Body of pancreas (tissue), 4 donors: ENCODE results near the gene SMC5. TPM values are rescaled to one million over a fixed set of nuclear protein-coding genes. Genes with fewer than 3 reads are reported as not detected.
"Not testable (repeated sequence)": the region's sequence is repeated elsewhere in the genome, so short reads cannot be mapped to it uniquely, and the experiment has no call there.

Experiments used
- ATAC-seq: fragments of 150-250 bp; one replicate; pipeline ENCODE4 v1.9.1; 2016
- DNase-seq, 4 donors: peaks; one replicate each; pipeline ENCODE4 v3.0.0-alpha.2; 2019
- H3K27ac ChIP-seq, 4 donors: fragments of 200-600 bp; sonication (generic); 1 replicate in 3 of 4; 2 replicates in 1 of 4; pipeline versions ENCODE4 v1.5.1 to v1.6.1; 2016 to 2019; ENCODE audit warnings: mild to moderate bottlenecking in 1 of 4, mixed read lengths in 1 of 4, moderate library complexity in 1 of 4
- H3K27me3 ChIP-seq, 2 donors: fragments of 200-600 bp; sonication (generic); one replicate each; pipeline ENCODE4 v1.6.0; 2016; ENCODE audit warnings: mild to moderate bottlenecking in 1 of 2
- H3K36me3 ChIP-seq, 2 donors: fragments of 200-600 bp; sonication (generic); replicated peaks in 1 of 2; 2 replicates each; pipeline ENCODE4 v1.5.1; 2016; ENCODE audit warnings: low read depth in 2 of 2; ENCODE audit not compliant: insufficient read depth in 1 of 2
- H3K4me1 ChIP-seq: fragments of 200-600 bp; sonication (generic); one replicate; pipeline ENCODE4 v1.6.0; 2016
- H3K4me3 ChIP-seq, 2 donors: fragments of 200-600 bp; sonication (generic); 1 replicate in 1 of 2; 2 replicates in 1 of 2; pipeline ENCODE4 v1.5.1; 2016 to 2019
- H3K9me3 ChIP-seq, 3 donors: fragments of 200-600 bp; sonication (generic); 1 replicate in 2 of 3; 2 replicates in 1 of 3; pipeline ENCODE4 v1.5.1; 2016
- CTCF ChIP-seq, 7 experiments: fragments of 450-650 bp in 4 of 7; fragments of 200-600 bp in 3 of 7; sonication (generic) in 3 of 7; IDR thresholded peaks; one replicate each; pipeline ENCODE4 v1.5.1; 2016 to 2019; ENCODE audit warnings: antibody characterized with exemption in 7 of 7
- POLR2A ChIP-seq, 3 donors: fragments of 450-650 bp; IDR thresholded peaks; one replicate each; pipeline ENCODE4 v1.6.1; 2016; ENCODE audit warnings: antibody characterized with exemption in 3 of 3, mild to moderate bottlenecking in 2 of 3
- WGBS, 2 donors: methylation state at CpG; one replicate each; pipeline ENCODE4 v1.1.5; 2017; 5-methylcytosine and 5-hydroxymethylcytosine counted together
- intact Hi-C: fragments of 100-400 bp; cut with DNase I; formaldehyde crosslinking; loops from one replicate; pipeline ENCODE4 v1.15.1; 2023
- total RNA-seq, 2 donors: library from RNA; depleted of rRNA; stranded (reverse); fragments of >200 nt; gene quantifications; one replicate each; pipeline ENCODE4 v1.1.0, GENCODE V29; 2016

The SMC5 gene
- total RNA-seq, 2 donors from 2014 or later = 27.2 to 27.4 TPM

- Histone ChIP-seq H3K9me3 (no peaks in the 10 kb centered on the region), H3K27ac (peak overlapping the region in 2 of 4 donors; percentile 17 to 26), H3K4me1 (peaks cover 82% of the 10 kb centered on the region), H3K27me3 (no peaks in the 10 kb centered on the region), H3K4me3 (no peak overlapping the region), H3K36me3 (no peaks in the 10 kb centered on the region)
- DNase-seq (no peak), ATAC-seq (no peak)
- intact Hi-C loops = loop anchor here (10.0 kb wide), 2 partner anchors 74 to 196 kb away; no protein-coding TSS in a partner anchor
- TF ChIP-seq POLR2A (IDR thresholded peaks at IDR 0.05) = no peak
- TF ChIP-seq CTCF (IDR thresholded peaks at IDR 0.05) = no peak
These were observed 140.4 kb downstream of the SMC5 start for GRCh38 chr9:70399141-70399540.

GRCh38 chr9:70400107-70400892, 141.5 kb downstream of the SMC5 start:
- peaks cover 82% of the 10 kb centered on the region for H3K4me1 ChIP-seq
- TF ChIP-seq CTCF (IDR thresholded peaks at IDR 0.05) (no peak), POLR2A (IDR thresholded peaks at IDR 0.05) (no peak)
- intact Hi-C loops = loop anchor here (10.0 kb wide), 1 partner anchor 55 kb away; no protein-coding TSS in a partner anchor
- DNase-seq (no peak), ATAC-seq (no peak)
- 81 to 87% methylated on average over 5 of the region's 5 CpGs for WGBS, 2 donors
- H3K4me3 ChIP-seq = no peak overlapping the region
- H3K27me3 ChIP-seq = no peaks in the 10 kb centered on the region
- no peak overlapping the region for H3K27ac ChIP-seq
- no peaks in the 10 kb centered on the region for H3K9me3 ChIP-seq
- no peaks in the 10 kb centered on the region for H3K36me3 ChIP-seq

- ATAC-seq, H3K27ac ChIP-seq, H3K9me3 ChIP-seq, H3K27me3 ChIP-seq, DNase-seq, H3K36me3 ChIP-seq, H3K4me3 ChIP-seq: not testable (repeated sequence)
- peaks cover 91% of the 10 kb centered on the region for H3K4me1 ChIP-seq
- 95 to 97% methylated on average over 5 to 6 of the region's 6 CpGs for WGBS, 2 donors
- intact Hi-C loops = loop anchor here (10.0 kb wide), 1 partner anchor 56 kb away; no protein-coding TSS in a partner anchor
These were observed 142.5 kb downstream of the SMC5 start for GRCh38 chr9:70401241-70401640.

- Histone ChIP-seq H3K27me3 (no peaks in the 10 kb centered on the region), H3K27ac (peak overlapping the region in 1 of 4 donors; percentile 68), H3K9me3 (no peaks in the 10 kb centered on the region), H3K4me1 (peaks cover 96% of the 10 kb centered on the region), H3K36me3 (no peaks in the 10 kb centered on the region), H3K4me3 (no peak overlapping the region)
- TF ChIP-seq CTCF (IDR thresholded peaks at IDR 0.05) = no peak
- TF ChIP-seq POLR2A (IDR thresholded peaks at IDR 0.05) = no peak
- WGBS, 2 donors = 63 to 74% methylated on average over 1 of the region's 1 CpG
- ATAC-seq (no peak), DNase-seq (no peak)
- intact Hi-C loops = loop anchor here (10.0 kb wide), 1 partner anchor 57 kb away; no protein-coding TSS in a partner anchor
These were observed 143.4 kb downstream of the SMC5 start for GRCh38 chr9:70402213-70402612.

- no peak overlapping the region for H3K4me3 ChIP-seq
- H3K27ac ChIP-seq = peak overlapping the region in 3 of 4 donors; percentile 22 to 68 (median 48)
- intact Hi-C loops = loop anchor here (10.0 kb wide), 1 partner anchor 58 kb away; no protein-coding TSS in a partner anchor
- TF ChIP-seq POLR2A (IDR thresholded peaks at IDR 0.05) (no peak), CTCF (IDR thresholded peaks at IDR 0.05) (no peak)
- 44 to 56% methylated on average over 2 of the region's 2 CpGs for WGBS, 2 donors
- DNase-seq (no peak), ATAC-seq (no peak)
- peaks cover 96% of the 10 kb centered on the region for H3K4me1 ChIP-seq
- no peaks in the 10 kb centered on the region for H3K36me3 ChIP-seq
- no peaks in the 10 kb centered on the region for H3K9me3 ChIP-seq
- no peaks in the 10 kb centered on the region for H3K27me3 ChIP-seq
These were observed 144.4 kb downstream of the SMC5 start for GRCh38 chr9:70403166-70403565.
